Right lobe of liver (tissue), 6 donors: ENCODE data around the gene SYT6. TPM values are rescaled to one million over a fixed set of nuclear protein-coding genes. Genes with fewer than 3 reads are reported as not detected.

ENCODE experiments used
- ATAC-seq, 4 donors: fragments of 200-7000 bp; cut with Tn5 transposase; one replicate each; pipeline ENCODE4 v1.9.1; 2020; ENCODE audit warnings: mild to moderate bottlenecking in 4 of 4, moderate library complexity in 4 of 4
- DNase-seq, 3 donors: peaks; one replicate each; pipeline ENCODE4 v3.0.0-alpha.2; 2020
- H3K27ac ChIP-seq, 3 donors: fragments of 200-600 bp; one replicate each; pipeline ENCODE4 v1.8.0; 2022
- H3K27me3 ChIP-seq, 2 donors: fragments of 200-600 bp; one replicate each; pipeline ENCODE4 v1.8.0; 2022
- H3K36me3 ChIP-seq, 4 donors: fragments of 200-600 bp; sonication (generic) in 1 of 4; one replicate each; pipeline versions ENCODE4 v1.5.1 to v1.8.0; 2017 to 2022; ENCODE audit warnings: control low read depth in 1 of 4
- H3K4me1 ChIP-seq, 4 donors: fragments of 200-600 bp; sonication (generic) in 1 of 4; one replicate each; pipeline versions ENCODE4 v1.5.1 to v1.8.0; 2017 to 2022; ENCODE audit warnings: control low read depth in 1 of 4
- H3K4me3 ChIP-seq, 3 donors: fragments of 200-600 bp; one replicate each; pipeline ENCODE4 v1.8.0; 2022
- H3K9me3 ChIP-seq, 4 donors: fragments of 200-600 bp; sonication (generic) in 1 of 4; one replicate each; pipeline versions ENCODE4 v1.5.1 to v1.8.0; 2017 to 2022; ENCODE audit warnings: control low read depth in 1 of 4
- POLR2A ChIP-seq: fragments of 450-650 bp; IDR thresholded peaks from one replicate; pipeline ENCODE4 v1.6.1; 2017; ENCODE audit warnings: antibody characterized with exemption, mild to moderate bottlenecking
- WGBS: methylation state at CpG from one replicate; pipeline ENCODE4 v1.1.6; 2018; ENCODE audit warnings: low coverage, low lambda C conversion rate; ENCODE audit not compliant: insufficient coverage; ENCODE audit errors: missing lambda C conversion rate; 5-methylcytosine and 5-hydroxymethylcytosine counted together
- intact Hi-C, 2 donors: fragments of 100-400 bp; cut with DNase I; formaldehyde crosslinking; loops; one replicate each; pipeline versions ENCODE4 v1.11.2 to v1.14.1; 2022
- total RNA-seq, 6 experiments: library from RNA; depleted of rRNA in 2 of 6; stranded (reverse); fragments of >200 nt in 2 of 6; fragmentation: NEBNext Ultra II Directional in 3 of 6; extraction: Animal tissue kit (Norgen Biotek cat#: 25700) in 3 of 6; gene quantifications; one replicate each; pipeline versions ENCODE4 v1.1.0 to v1.2.4, GENCODE V29; 2016 to 2023
- TF ChIP-seq, protein P1 (sequence below), 4 donors: fragments of 200-600 bp in 3 of 4; fragments of 450-650 bp in 1 of 4; IDR thresholded peaks; one replicate each; pipeline versions ENCODE4 v1.5.1 to v1.8.0; 2016 to 2022; ENCODE audit warnings: antibody characterized with exemption in 4 of 4, mild to moderate bottlenecking in 2 of 4
- donor health status: DM: no; HTN: yes; CAD: no.
- donor health status: DM: no; HTN: no; CAD: no.
- donor health status: DM: no; HTN: no; CAD: no.
- donor health status: DM: no; HTN: yes; CAD: no.
- donor health status: DM: no; HTN: yes; CAD: no.

Gene SYT6
- total RNA-seq, 6 experiments from 2014 or later: not detected

GRCh38 chr1:114118351-114118990 lies 35.2 kb downstream of the SYT6 start:
- DNase-seq: no peak
- ATAC-seq: no peak
- Histone ChIP-seq H3K4me3 (no peak overlapping the region), H3K36me3 (no peaks in the 10 kb centered on the region), H3K27ac (no peak overlapping the region), H3K9me3 (no peaks in the 10 kb centered on the region), H3K4me1 (no peaks in the 10 kb centered on the region), H3K27me3 (no peaks in the 10 kb centered on the region)
- 26% methylated on average over 8 of the region's 17 CpGs for WGBS
- TF ChIP-seq POLR2A: no peak
- TF ChIP-seq, protein P1, sequence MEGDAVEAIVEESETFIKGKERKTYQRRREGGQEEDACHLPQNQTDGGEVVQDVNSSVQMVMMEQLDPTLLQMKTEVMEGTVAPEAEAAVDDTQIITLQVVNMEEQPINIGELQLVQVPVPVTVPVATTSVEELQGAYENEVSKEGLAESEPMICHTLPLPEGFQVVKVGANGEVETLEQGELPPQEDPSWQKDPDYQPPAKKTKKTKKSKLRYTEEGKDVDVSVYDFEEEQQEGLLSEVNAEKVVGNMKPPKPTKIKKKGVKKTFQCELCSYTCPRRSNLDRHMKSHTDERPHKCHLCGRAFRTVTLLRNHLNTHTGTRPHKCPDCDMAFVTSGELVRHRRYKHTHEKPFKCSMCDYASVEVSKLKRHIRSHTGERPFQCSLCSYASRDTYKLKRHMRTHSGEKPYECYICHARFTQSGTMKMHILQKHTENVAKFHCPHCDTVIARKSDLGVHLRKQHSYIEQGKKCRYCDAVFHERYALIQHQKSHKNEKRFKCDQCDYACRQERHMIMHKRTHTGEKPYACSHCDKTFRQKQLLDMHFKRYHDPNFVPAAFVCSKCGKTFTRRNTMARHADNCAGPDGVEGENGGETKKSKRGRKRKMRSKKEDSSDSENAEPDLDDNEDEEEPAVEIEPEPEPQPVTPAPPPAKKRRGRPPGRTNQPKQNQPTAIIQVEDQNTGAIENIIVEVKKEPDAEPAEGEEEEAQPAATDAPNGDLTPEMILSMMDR (IDR thresholded peaks at IDR 0.05): no peak
- intact Hi-C loops: no loop called here

DNA sequence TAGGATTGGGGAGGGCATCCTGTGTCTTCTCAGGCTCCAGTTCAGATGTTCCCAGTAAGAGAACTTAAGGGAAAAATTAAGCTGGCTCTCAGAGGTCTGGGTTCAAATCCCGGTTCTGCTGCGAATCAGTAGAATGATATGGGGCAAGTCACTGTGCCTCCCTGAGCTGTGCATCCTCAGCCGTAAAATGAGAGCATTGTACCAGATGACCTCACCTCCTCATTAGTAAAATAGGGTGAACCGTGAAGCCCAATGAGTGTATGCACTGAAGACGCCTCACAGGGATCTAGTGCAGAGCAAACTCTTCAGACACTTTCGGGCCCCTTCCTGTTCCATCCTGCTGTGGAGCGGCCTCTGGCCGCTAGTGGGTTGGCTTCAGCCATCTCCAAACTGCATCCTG lies 36.0 kb downstream of the SYT6 start:
- no peaks in the 10 kb centered on the region for H3K4me1 ChIP-seq
- DNase-seq: no peak
- H3K4me3 ChIP-seq: no peak overlapping the region
- H3K9me3 ChIP-seq: no peaks in the 10 kb centered on the region
- no peak for ATAC-seq
- TF ChIP-seq, protein P1 (IDR thresholded peaks at IDR 0.05): no peak
- no peak for TF ChIP-seq POLR2A
- intact Hi-C loops: no loop called here
- 82% methylated on average over 3 of the region's 8 CpGs for WGBS
- no peaks in the 10 kb centered on the region for H3K27me3 ChIP-seq
- no peaks in the 10 kb centered on the region for H3K36me3 ChIP-seq
- no peak overlapping the region for H3K27ac ChIP-seq

DNA sequence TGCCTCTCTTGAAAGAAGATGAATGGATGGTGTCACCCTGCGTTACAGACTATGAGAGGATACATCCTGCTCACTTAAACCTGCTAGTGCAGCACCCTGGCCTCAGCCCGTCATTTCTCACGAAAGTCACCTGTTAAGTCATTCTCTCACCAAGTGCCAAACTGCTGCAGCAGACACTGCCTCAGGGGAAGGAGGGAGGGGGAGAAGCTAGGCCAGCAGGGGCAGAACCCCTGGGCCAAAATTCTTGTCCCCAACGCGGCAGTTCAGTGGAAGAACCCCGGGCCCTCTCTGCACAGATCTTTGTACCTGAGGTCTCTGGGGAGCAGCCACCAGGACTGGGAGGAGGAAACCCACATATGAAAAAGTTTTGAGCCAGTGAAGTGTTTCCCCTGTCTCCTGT lies 37.6 kb downstream of the SYT6 start:
- 10% methylated on average over 3 of the region's 6 CpGs for WGBS
- no peak overlapping the region for H3K4me3 ChIP-seq
- no peaks in the 10 kb centered on the region for H3K4me1 ChIP-seq
- H3K36me3 ChIP-seq: no peaks in the 10 kb centered on the region
- ATAC-seq (no peak), DNase-seq (no peak)
- no peaks in the 10 kb centered on the region for H3K9me3 ChIP-seq
- intact Hi-C loops: no loop called here
- TF ChIP-seq, protein P1 (IDR thresholded peaks at IDR 0.05): no peak
- no peak for TF ChIP-seq POLR2A
- no peaks in the 10 kb centered on the region for H3K27me3 ChIP-seq
- H3K27ac ChIP-seq: no peak overlapping the region

DNA sequence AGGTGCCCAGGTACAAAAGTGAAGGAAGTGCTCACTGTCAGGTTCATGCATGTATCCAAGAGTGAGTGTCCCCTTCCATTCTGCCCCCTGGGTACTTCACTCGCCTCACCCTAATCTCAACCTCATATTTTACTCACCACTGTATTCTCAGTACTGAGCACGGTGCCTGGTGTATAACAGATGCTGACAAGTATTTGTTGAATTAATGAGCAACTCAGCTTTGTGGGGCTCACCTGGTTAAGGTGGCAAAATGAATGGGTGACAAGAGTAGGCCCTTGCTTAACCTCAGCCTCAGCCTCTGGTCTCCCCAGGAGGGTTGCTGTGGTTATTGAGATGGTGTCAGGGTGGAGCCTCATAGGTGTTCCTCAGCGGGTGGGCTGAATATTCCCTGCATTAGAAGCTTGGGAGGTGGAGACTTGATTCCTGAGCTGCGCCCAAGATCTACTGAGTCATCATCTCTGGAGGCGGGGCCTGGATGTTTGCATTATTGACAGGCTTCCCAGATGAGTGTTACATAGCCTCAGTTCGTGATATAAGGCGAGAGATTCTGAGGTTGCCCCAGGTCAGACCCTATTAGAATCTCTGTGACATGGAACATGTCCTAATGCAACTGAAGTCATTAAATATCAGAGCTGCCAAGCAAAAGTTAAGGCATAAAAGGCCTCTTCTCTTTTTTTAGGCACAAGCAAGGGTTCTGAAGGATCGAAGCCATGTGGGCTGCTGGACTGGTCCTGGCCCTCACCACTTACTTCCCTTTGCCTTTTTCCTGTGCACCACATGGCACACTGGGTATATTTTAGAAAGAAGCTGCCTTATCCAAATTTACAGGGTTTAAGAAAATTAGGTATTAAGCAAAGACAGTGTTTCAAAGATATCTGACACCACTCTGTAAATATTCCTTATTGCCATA lies 39.2 kb downstream of the SYT6 start:
- Histone ChIP-seq H3K4me1 (no peaks in the 10 kb centered on the region), H3K4me3 (no peak overlapping the region), H3K36me3 (no peaks in the 10 kb centered on the region), H3K27ac (no peak overlapping the region), H3K27me3 (no peaks in the 10 kb centered on the region), H3K9me3 (no peaks in the 10 kb centered on the region)
- intact Hi-C loops: no loop called here
- DNase-seq: no peak
- WGBS: 75% methylated on average over 6 of the region's 8 CpGs
- no peak for ATAC-seq
- no peak for TF ChIP-seq POLR2A
- TF ChIP-seq, protein P1 (IDR thresholded peaks at IDR 0.05): no peak
